Skeletal muscle satellite cell (primary cell): ENCODE results near the gene SAMHD1.

Source experiments
- H3K27me3 ChIP-seq: 2 replicates; pipeline ENCODE4 v1.7.0; 2013; ENCODE audit warnings: low read length; ENCODE audit not compliant: control insufficient read depth, insufficient read depth
- H3K36me3 ChIP-seq: 2 replicates; pipeline ENCODE4 v1.7.0; 2013; ENCODE audit warnings: mild to moderate bottlenecking, control low read depth, low read length; ENCODE audit not compliant: insufficient read depth
- H3K4me1 ChIP-seq: 2 replicates; pipeline ENCODE4 v1.7.0; 2013; ENCODE audit warnings: low read length; ENCODE audit not compliant: control insufficient read depth, insufficient read depth
- H3K4me2 ChIP-seq: 2 replicates; pipeline ENCODE4 v1.7.0; 2013; ENCODE audit warnings: mild to moderate bottlenecking, low read length
- H3K4me3 ChIP-seq: 2 replicates; pipeline ENCODE4 v1.7.0; 2013; ENCODE audit warnings: low read length
- H3K9ac ChIP-seq: 2 replicates; pipeline ENCODE4 v1.7.0; 2013; ENCODE audit warnings: mild to moderate bottlenecking, low read depth, low read length, moderate library complexity
- H3K9me3 ChIP-seq: replicated peaks from 2 replicates; pipeline ENCODE4 v1.7.0; 2013; ENCODE audit warnings: mild to moderate bottlenecking, control low read depth, low read length

SAMHD1 gene

DNA sequence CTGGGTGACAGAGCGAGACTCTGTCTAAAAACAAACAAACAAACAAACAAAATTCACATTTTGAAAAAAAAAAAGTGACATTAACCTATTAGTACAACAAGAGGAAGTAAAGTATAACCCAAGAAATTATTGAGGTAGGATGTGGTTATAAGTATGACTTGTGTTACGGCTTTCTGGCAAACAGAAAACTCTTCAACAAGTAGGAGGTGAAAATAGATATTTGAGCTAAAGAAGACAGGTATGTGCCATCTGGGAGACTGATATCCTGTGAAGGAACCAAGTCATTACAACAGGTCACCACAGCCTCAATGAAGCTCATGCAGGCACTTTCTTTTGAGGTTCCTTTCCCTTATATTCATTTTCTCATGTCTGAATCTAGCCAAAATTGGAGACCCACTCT lies 46.8 kb downstream of the SAMHD1 start:
- H3K4me1 ChIP-seq: no peaks in the 10 kb centered on the region
- no peak overlapping the region for H3K4me3 ChIP-seq
- H3K9ac ChIP-seq: no peak overlapping the region
- H3K27me3 ChIP-seq: no peaks in the 10 kb centered on the region
- H3K9me3 ChIP-seq: no peaks in the 10 kb centered on the region
- H3K4me2 ChIP-seq: no peak overlapping the region
- H3K36me3 ChIP-seq: no peaks in the 10 kb centered on the region

DNA sequence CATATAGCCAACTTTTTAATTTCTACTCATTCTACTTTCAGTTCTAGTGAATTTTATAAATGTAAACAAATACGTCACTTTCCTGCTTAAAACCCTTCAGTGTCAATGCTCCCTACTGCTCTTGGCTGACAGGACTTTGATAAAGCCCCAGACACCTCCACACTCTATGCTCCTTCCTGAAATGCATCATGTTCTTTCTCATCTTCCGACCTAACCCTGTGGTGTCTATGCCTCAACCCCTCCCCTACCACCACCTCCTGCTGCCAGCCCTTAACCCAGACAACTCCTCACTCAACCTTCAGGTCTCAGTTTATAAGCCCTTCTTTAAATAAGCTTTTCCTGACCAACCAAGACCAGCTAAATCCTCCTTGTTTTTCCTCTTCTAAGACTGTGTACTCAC lies 56.5 kb downstream of the SAMHD1 start:
- Histone ChIP-seq H3K4me3 (no peak overlapping the region), H3K36me3 (no peaks in the 10 kb centered on the region), H3K4me2 (no peak overlapping the region), H3K4me1 (no peaks in the 10 kb centered on the region), H3K27me3 (no peaks in the 10 kb centered on the region), H3K9ac (no peak overlapping the region), H3K9me3 (no peaks in the 10 kb centered on the region)

DNA sequence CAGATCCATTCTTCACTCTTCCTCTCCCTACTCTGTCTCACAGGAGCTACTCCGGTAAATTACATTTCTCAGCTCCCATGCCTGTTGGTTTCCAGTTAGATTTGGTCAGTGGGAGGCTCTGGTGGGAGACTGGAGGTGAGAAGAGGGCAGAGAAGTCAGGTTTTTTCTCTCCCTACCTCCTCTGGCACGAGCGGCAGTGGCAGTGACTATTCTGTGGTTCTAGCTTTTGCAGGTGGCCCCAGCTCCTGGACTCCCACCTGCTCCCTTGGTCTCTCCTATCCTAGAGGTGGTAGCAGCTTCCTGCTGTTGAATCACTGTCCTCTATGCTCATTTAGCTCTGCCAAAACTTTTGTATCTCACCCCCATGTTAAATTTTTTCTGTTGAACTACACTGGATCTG lies 57.7 kb downstream of the SAMHD1 start:
- no peaks in the 10 kb centered on the region for H3K36me3 ChIP-seq
- H3K27me3 ChIP-seq: no peaks in the 10 kb centered on the region
- no peak overlapping the region for H3K9ac ChIP-seq
- H3K4me1 ChIP-seq: no peaks in the 10 kb centered on the region
- no peak overlapping the region for H3K4me2 ChIP-seq
- H3K4me3 ChIP-seq: no peak overlapping the region
- no peaks in the 10 kb centered on the region for H3K9me3 ChIP-seq

DNA sequence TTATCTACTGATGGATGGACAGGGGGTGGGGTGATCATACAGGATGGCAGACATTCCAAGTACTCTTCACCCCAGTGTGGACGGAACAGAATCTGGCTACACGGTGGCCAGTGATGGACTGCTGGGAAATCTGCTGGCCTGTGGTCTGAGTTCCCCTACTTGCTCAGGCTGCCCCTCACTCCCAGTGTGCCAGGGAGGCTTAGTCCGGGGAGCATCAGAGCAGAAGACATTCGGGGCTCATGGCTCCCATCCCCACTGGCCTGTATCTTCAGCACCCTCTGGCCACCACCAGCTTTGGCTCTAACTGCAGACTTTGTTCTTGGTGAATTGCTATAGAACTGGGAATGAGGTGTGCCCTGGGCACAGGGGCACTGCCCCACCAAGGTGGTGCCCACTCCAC lies 60.3 kb downstream of the SAMHD1 start:
- no peaks in the 10 kb centered on the region for H3K36me3 ChIP-seq
- no peaks in the 10 kb centered on the region for H3K9me3 ChIP-seq
- H3K27me3 ChIP-seq: no peaks in the 10 kb centered on the region
- no peak overlapping the region for H3K9ac ChIP-seq
- no peak overlapping the region for H3K4me3 ChIP-seq
- no peak overlapping the region for H3K4me2 ChIP-seq
- peaks cover 4% of the 10 kb centered on the region for H3K4me1 ChIP-seq

DNA sequence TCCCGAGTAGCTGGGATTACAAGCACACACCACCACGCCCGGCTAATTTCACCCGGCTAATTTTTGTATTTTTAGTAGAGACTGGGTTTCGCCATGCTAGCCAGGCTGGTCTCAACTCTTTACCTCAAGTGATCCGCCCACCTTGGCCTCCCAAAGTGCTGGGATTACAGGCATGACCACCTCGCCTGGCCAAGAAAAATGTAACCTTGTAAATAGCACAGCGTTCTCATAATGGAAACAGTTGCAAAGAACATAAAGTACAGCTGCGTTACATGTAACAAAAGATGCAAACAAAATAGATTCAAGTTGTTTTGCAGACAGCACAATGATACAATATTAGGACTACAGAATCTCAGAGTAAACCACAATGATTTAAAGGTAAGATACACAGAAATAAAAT lies 60.9 kb downstream of the SAMHD1 start:
- no peak overlapping the region for H3K4me2 ChIP-seq
- no peak overlapping the region for H3K4me3 ChIP-seq
- no peaks in the 10 kb centered on the region for H3K9me3 ChIP-seq
- no peak overlapping the region for H3K9ac ChIP-seq
- peaks cover 4% of the 10 kb centered on the region for H3K4me1 ChIP-seq
- H3K27me3 ChIP-seq: no peaks in the 10 kb centered on the region
- H3K36me3 ChIP-seq: no peaks in the 10 kb centered on the region

DNA sequence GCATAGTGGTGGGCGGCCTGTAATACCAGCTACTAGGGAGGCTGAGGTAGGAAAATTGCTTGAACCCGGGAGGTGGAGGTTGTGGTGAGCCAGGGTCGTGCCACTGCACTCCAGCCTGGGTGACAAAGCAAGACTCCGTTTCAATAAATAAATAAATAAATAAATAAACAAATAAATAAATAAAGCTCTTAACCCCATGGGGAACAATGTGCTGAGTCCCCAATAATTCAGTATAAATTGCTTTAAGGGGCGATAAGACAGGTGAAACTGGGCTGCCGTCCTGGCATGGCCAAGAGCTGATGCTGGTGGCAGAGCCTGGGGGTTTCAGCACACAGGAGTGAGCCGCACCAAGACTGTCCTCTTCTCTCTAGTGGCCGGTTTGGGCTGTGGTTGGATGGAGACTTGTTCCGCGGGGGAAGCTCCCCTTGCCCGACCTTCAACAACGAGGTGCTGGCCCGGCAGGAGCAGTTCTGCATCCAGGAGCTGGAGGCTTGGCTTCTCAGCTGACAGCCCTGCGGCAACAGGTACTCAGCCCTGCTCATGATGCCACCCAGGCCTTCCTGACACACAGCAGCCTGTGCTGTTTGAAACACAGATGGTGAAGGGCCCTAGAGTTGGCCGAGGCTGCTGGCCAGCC lies 62.5 kb downstream of the SAMHD1 start:
- no peak overlapping the region for H3K4me2 ChIP-seq
- no peak overlapping the region for H3K9ac ChIP-seq
- H3K4me1 ChIP-seq: peaks cover 4% of the 10 kb centered on the region
- H3K27me3 ChIP-seq: no peaks in the 10 kb centered on the region
- no peaks in the 10 kb centered on the region for H3K36me3 ChIP-seq
- no peaks in the 10 kb centered on the region for H3K9me3 ChIP-seq
- no peak overlapping the region for H3K4me3 ChIP-seq

DNA sequence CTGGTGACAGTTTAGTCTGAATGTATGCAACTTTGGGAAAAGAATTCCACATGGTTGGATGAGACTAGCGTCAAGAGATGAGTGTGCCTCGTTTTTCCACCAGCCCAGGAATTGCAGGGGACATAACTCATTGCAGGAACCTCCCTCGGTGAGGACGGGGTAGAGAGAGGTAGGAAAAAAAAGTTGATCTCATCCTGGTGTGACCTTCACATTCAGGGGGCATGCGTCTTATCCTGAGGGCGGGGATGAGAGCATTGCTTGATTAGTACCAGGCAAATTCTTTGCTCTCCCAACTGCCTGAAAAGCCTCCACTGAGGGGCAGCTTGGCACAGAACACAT lies 63.8 kb downstream of the SAMHD1 start:
- peaks cover 4% of the 10 kb centered on the region for H3K4me1 ChIP-seq
- H3K9ac ChIP-seq: no peak overlapping the region
- H3K36me3 ChIP-seq: no peaks in the 10 kb centered on the region
- H3K27me3 ChIP-seq: peaks cover 2% of the 10 kb centered on the region
- peak overlapping the region; percentile 50 for H3K4me3 ChIP-seq
- peak overlapping the region; percentile 74 for H3K4me2 ChIP-seq
- H3K9me3 ChIP-seq: no peaks in the 10 kb centered on the region

DNA sequence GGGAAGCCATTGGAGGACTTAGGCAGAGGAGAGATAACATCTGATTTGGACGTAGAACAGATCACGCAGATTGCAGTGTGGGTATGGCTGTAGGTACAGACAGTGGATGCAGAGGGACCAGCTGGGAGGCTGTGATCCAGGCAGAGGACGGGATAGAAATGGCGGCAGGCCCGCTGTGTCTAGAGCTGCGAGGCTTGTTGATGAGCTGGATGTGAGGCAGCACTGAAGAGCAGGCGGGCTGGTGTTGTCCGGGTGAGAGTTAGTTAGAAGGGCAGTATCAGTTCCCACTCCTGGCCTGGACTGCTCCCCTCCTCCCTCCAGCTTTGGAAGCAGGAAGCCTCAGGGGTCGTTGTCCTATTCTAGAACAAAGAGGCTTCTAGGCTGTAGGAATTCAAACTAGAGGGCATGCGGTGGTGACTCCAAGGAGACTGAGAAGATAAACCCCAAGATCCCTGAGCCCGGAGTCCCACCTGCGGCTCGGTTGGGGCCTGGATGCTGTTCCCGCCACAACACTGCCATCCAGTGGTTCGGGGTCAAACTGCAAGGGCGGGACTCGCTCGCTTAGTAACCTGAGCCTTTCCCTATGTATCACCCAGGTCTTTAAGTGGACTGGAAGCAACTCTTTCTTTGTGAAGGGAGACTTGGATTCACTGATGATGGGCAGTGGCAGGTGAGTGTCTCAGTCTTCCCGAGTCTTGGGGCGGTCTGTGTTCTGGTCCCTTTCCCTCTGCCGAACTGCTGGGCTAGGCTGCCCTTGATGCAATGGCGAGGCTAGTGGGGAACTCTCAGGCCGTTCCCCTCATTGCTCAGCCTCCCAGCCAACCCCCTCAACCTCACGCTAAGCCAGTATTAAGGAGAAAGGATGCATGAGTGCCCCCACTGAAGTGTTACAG lies 64.4 kb downstream of the SAMHD1 start:
- peak overlapping the region; percentile 50 for H3K4me3 ChIP-seq
- H3K36me3 ChIP-seq: no peaks in the 10 kb centered on the region
- H3K9me3 ChIP-seq: no peaks in the 10 kb centered on the region
- H3K4me2 ChIP-seq: peak overlapping the region; percentile 74
- no peak overlapping the region for H3K9ac ChIP-seq
- peaks cover 4% of the 10 kb centered on the region for H3K4me1 ChIP-seq
- peaks cover 6% of the 10 kb centered on the region for H3K27me3 ChIP-seq

DNA sequence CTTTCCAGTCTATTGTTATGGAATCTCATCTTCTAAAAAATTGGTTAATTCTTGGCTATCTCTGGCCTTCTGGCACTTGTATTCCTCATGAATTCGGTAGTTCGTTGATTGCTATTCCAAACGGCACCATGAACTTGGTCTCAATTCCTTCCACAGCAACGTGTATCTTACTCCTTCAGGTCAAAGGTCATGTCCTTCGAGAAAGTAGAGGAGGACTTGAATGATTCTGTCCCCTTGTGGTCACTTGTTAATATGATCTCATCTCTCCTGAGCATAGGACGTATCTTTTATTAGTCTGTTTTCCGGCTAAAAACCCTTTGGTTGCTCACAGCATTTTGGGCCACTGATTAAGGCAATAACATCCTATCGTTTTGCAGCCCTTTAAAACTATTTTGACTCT lies 66.2 kb downstream of the SAMHD1 start:
- Histone ChIP-seq H3K9ac (no peak overlapping the region), H3K36me3 (no peaks in the 10 kb centered on the region)

DNA sequence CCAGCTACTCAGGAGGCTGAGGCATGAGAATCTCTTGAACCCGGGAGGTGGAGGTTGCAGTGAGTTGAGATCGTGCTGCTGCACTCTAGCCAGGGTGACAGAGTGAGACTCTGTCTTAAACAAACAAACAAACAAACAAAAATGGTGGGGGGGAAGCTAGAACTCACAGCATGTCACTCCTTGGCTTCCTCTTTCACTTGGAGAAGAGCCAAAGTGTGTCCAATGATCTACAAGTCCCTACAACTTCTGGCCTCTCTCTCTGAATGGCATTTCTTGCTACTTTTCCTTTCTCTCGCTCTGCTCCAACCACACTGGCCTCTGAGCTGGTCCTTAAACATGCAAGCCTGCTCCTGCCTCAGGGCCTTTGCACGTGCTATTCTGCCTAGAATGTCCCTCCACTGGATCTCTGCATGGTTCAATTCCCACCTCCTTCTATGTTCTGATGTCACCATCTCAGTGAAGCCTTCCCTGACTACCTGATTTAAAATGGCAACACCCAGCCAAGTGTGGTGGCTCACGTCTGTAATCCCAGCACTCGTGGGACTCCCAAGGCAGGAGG lies 67.5 kb downstream of the SAMHD1 start:
- Histone ChIP-seq H3K9ac (no peak overlapping the region), H3K4me2 (no peak overlapping the region), H3K4me3 (no peak overlapping the region), H3K9me3 (no peaks in the 10 kb centered on the region), H3K27me3 (peaks cover 16% of the 10 kb centered on the region), H3K36me3 (no peaks in the 10 kb centered on the region), H3K4me1 (peaks cover 4% of the 10 kb centered on the region)

More for the DNA sequence above, 66.2 kb downstream of the SAMHD1 start:
- Histone ChIP-seq H3K4me3 (no peak overlapping the region), H3K27me3 (peaks cover 15% of the 10 kb centered on the region), H3K4me2 (no peak overlapping the region), H3K4me1 (peaks cover 4% of the 10 kb centered on the region), H3K9me3 (no peaks in the 10 kb centered on the region)

DNA sequence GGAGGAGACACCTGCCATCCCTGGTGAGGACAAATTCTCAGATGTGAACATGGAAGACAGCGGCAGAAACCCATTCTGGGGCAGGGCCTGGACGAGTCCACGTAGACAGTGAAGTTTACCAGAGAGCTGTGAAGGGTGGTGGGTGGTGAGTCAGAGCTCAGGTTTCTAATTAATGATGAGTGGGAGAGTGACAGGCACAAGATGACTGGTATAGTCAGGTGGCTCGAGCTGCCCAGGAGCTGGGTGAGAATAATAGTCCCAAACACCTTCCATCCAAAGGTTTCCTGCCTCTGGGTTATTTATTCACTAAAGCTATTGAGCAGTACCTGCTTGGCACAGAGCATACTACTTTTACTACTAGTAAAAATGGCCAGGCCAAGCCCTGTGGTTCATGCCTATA lies 69.6 kb downstream of the SAMHD1 start:
- no peak overlapping the region for H3K9ac ChIP-seq
- no peak overlapping the region for H3K4me3 ChIP-seq
- no peaks in the 10 kb centered on the region for H3K9me3 ChIP-seq
- peaks cover 26% of the 10 kb centered on the region for H3K27me3 ChIP-seq
- no peak overlapping the region for H3K4me2 ChIP-seq
- H3K4me1 ChIP-seq: no peaks in the 10 kb centered on the region
- H3K36me3 ChIP-seq: no peaks in the 10 kb centered on the region
